HG03159 (cell line): ENCODE data around the gene PHF2.

Experiments used
- ATAC-seq: cut with Tn5 transposase; IDR thresholded peaks from one replicate; pipeline ENCODE4 v1.9.1; 2021; ENCODE audit warnings: mild to moderate bottlenecking, moderate library complexity; ENCODE audit not compliant: unreplicated experiment

PHF2 gene

GRCh38 chr9:93598647-93599241 lies 22.4 kb downstream of the PHF2 start:
- ATAC-seq, result no peak

- no peak for ATAC-seq
Observed at GRCh38 chr9:93599571-93600403, 23.4 kb downstream of the PHF2 start.

GRCh38 chr9:93600504-93600903 lies 24.1 kb downstream of the PHF2 start:
- no peak for ATAC-seq

GRCh38 chr9:93601063-93601462 lies 24.7 kb downstream of the PHF2 start:
- no peak for ATAC-seq

GRCh38 chr9:93601666-93602065 lies 25.3 kb downstream of the PHF2 start:
- ATAC-seq, result no peak

GRCh38 chr9:93603011-93603410 lies 26.6 kb downstream of the PHF2 start:
- no peak for ATAC-seq

GRCh38 chr9:93603906-93604326 lies 27.5 kb downstream of the PHF2 start:
- ATAC-seq, result no peak

GRCh38 chr9:93606187-93606586 lies 29.8 kb downstream of the PHF2 start:
- ATAC-seq, result no peak

- ATAC-seq, result no peak
Observed at GRCh38 chr9:93610206-93610605, 33.8 kb downstream of the PHF2 start.

- no peak for ATAC-seq
Observed at GRCh38 chr9:93612052-93612795, 35.8 kb downstream of the PHF2 start.

- ATAC-seq, result no peak
Observed at GRCh38 chr9:93612796-93613154, 36.4 kb downstream of the PHF2 start.

GRCh38 chr9:93613174-93613573 lies 36.8 kb downstream of the PHF2 start:
- ATAC-seq, result no peak

GRCh38 chr9:93613791-93614190 lies 37.4 kb downstream of the PHF2 start:
- ATAC-seq, result no peak

GRCh38 chr9:93614830-93615468 lies 38.6 kb downstream of the PHF2 start:
- no peak for ATAC-seq

GRCh38 chr9:93616044-93616443 lies 39.7 kb downstream of the PHF2 start:
- no peak for ATAC-seq

GRCh38 chr9:93617273-93617672 lies 40.9 kb downstream of the PHF2 start:
- ATAC-seq, result no peak

GRCh38 chr9:93619272-93619775 lies 42.9 kb downstream of the PHF2 start:
- ATAC-seq, result no peak

GRCh38 chr9:93620041-93620506 lies 43.7 kb downstream of the PHF2 start:
- ATAC-seq, result no peak

- ATAC-seq, result no peak
Observed at GRCh38 chr9:93620881-93621820, 44.8 kb downstream of the PHF2 start.

- ATAC-seq, result no peak
Observed at GRCh38 chr9:93621922-93622321, 45.5 kb downstream of the PHF2 start.
